ENCODE results near the gene PLA2G4B.

The PLA2G4B gene

GRCh38 chr15:41851167-41851523 lies 12.5 kb downstream of the PLA2G4B start:
- TF ChIP-seq ZNF274 (IDR thresholded peaks at IDR 0.05; ENCODE audit: low read depth, low read length) (no peak), SUZ12 (IDR thresholded peaks at IDR 0.05; ENCODE audit: extremely low read depth, insufficient read depth, insufficient read length) (no peak), YY1 (IDR thresholded peaks at IDR 0.05; ENCODE audit: insufficient read depth, insufficient read length) (no peak)
- no peaks in the 10 kb centered on the region for H3K27me3 ChIP-seq (ENCODE audit: insufficient read depth, insufficient read length)
- peak overlapping the region; percentile 10 for H3K9ac ChIP-seq (ENCODE audit: insufficient read length, low read depth)
- peaks cover 32% of the 10 kb centered on the region for H3K36me3 ChIP-seq (ENCODE audit: insufficient read depth, insufficient read length, low read length)
- peaks cover 26% of the 10 kb centered on the region for H3K4me1 ChIP-seq (ENCODE audit: insufficient read depth, insufficient read length)
- no peak for DNase-seq (ENCODE audit: low read depth, low spot score)
- no peaks in the 10 kb centered on the region for H3K9me3 ChIP-seq (ENCODE audit: insufficient read depth, low read length)
- H3K4me3 ChIP-seq (ENCODE audit: insufficient read length, low read depth), result no peak overlapping the region

- no peak overlapping the region for H3K9ac ChIP-seq (ENCODE audit: insufficient read length, low read depth)
Observed at GRCh38 chr15:41851755-41852370, 13.2 kb downstream of the PLA2G4B start.

DNA sequence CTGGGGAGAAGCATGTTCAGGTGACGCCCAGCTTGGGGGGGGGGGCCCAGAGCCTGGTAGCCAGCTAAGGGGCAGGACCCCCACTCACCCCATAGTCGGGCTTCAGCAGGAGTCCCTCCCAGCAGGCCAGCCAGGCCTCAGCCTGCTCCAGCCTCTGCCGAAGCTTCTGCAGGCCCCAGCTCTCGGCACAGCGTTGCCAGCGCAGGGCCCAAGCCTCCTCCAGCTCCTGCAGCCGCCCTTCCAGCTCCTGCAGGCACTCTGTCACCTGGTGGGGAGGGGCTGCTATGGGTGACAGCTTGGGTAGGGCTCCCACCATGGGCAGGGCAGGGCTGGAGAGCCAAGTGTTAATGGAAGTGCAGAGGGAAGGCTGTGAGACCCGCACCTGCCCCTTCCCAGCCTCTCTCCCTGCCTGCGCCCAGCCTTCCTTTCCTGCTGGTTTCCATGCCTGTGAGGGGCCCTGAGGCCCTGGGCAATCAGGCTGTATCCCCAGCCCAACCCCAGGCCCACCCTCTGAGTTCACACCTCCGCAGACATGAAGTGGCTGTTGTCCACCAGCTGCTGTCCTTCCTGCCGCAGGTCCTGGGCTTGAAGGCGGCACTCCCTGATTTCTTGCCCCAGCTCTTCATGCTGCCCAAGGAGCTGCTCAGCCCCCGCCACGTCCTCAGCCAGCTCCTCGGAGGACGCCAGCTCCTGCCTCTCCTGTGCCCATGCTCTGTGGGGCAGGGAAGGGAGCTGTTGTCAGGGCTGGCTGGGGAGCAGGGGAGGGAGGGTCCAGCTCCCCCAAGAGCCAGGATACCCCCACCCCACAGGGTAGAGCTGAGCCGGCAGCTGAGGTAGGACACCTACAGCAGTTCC lies 14.3 kb downstream of the PLA2G4B start:
- no peaks in the 10 kb centered on the region for H3K9me3 ChIP-seq (ENCODE audit: insufficient read depth, low read length)
- no peak overlapping the region for H3K9ac ChIP-seq (ENCODE audit: insufficient read length, low read depth)
- TF ChIP-seq SUZ12 (IDR thresholded peaks at IDR 0.05; ENCODE audit: extremely low read depth, insufficient read depth, insufficient read length), result no peak
- TF ChIP-seq YY1 (IDR thresholded peaks at IDR 0.05; ENCODE audit: insufficient read depth, insufficient read length), result no peak
- TF ChIP-seq ZNF274 (IDR thresholded peaks at IDR 0.05; ENCODE audit: low read depth, low read length), result no peak
- peaks cover 14% of the 10 kb centered on the region for H3K36me3 ChIP-seq (ENCODE audit: insufficient read depth, insufficient read length, low read length)
- peaks cover 28% of the 10 kb centered on the region for H3K4me1 ChIP-seq (ENCODE audit: insufficient read depth, insufficient read length)
- H3K27me3 ChIP-seq (ENCODE audit: insufficient read depth, insufficient read length), result no peaks in the 10 kb centered on the region
- H3K4me3 ChIP-seq (ENCODE audit: insufficient read length, low read depth), result no peak overlapping the region
- DNase-seq (ENCODE audit: low read depth, low spot score), result no peak

More at GRCh38 chr15:41851755-41852370, 13.2 kb downstream of the PLA2G4B start:
- Histone ChIP-seq H3K4me1 (ENCODE audit: insufficient read depth, insufficient read length) (peaks cover 28% of the 10 kb centered on the region), H3K9me3 (ENCODE audit: insufficient read depth, low read length) (no peaks in the 10 kb centered on the region), H3K4me3 (ENCODE audit: insufficient read length, low read depth) (no peak overlapping the region), H3K27me3 (ENCODE audit: insufficient read depth, insufficient read length) (no peaks in the 10 kb centered on the region), H3K36me3 (ENCODE audit: insufficient read depth, insufficient read length, low read length) (peaks cover 25% of the 10 kb centered on the region)
- no peak for TF ChIP-seq YY1 (IDR thresholded peaks at IDR 0.05; ENCODE audit: insufficient read depth, insufficient read length)
- TF ChIP-seq ZNF274 (IDR thresholded peaks at IDR 0.05; ENCODE audit: low read depth, low read length), result no peak
- TF ChIP-seq SUZ12 (IDR thresholded peaks at IDR 0.05; ENCODE audit: extremely low read depth, insufficient read depth, insufficient read length), result no peak
- DNase-seq (ENCODE audit: low read depth, low spot score), result no peak

DNA sequence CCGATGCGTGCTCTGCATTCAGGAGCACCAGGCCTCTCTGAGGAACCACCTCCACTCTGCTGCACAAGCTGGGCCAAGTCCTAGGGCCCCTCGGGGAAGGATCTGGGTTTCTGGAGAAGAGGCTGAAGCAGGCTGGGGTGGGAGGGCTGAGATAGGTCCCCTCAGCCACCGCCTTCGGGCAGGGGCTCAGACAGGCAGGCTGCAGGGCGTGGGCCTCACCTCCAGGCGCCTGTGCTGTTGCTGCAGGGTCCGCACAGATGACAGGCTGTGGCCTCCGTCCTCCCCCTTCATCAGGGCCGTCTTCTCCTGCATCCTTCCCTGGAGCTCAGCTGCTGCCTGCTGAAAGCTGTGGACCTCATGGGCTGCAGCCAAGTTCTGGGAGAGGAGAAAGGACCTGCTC lies 15.2 kb downstream of the PLA2G4B start:
- TF ChIP-seq YY1 (IDR thresholded peaks at IDR 0.05; ENCODE audit: insufficient read depth, insufficient read length), result no peak
- no peak for TF ChIP-seq SUZ12 (IDR thresholded peaks at IDR 0.05; ENCODE audit: extremely low read depth, insufficient read depth, insufficient read length)
- no peak for TF ChIP-seq ZNF274 (IDR thresholded peaks at IDR 0.05; ENCODE audit: low read depth, low read length)

GRCh38 chr15:41854443-41854842 lies 15.8 kb downstream of the PLA2G4B start:
- DNase-seq (ENCODE audit: low read depth, low spot score), result no peak
- Histone ChIP-seq H3K9ac (ENCODE audit: insufficient read length, low read depth) (no peak overlapping the region), H3K9me3 (ENCODE audit: insufficient read depth, low read length) (no peaks in the 10 kb centered on the region), H3K36me3 (ENCODE audit: insufficient read depth, insufficient read length, low read length) (no peaks in the 10 kb centered on the region), H3K4me1 (ENCODE audit: insufficient read depth, insufficient read length) (peaks cover 26% of the 10 kb centered on the region), H3K4me3 (ENCODE audit: insufficient read length, low read depth) (no peak overlapping the region), H3K27me3 (ENCODE audit: insufficient read depth, insufficient read length) (no peaks in the 10 kb centered on the region)
- TF ChIP-seq ZNF274 (IDR thresholded peaks at IDR 0.05; ENCODE audit: low read depth, low read length) (no peak), SUZ12 (IDR thresholded peaks at IDR 0.05; ENCODE audit: extremely low read depth, insufficient read depth, insufficient read length) (no peak), YY1 (IDR thresholded peaks at IDR 0.05; ENCODE audit: insufficient read depth, insufficient read length) (no peak)

More for the DNA sequence above, 15.2 kb downstream of the PLA2G4B start:
- Histone ChIP-seq H3K27me3 (ENCODE audit: insufficient read depth, insufficient read length) (no peaks in the 10 kb centered on the region), H3K9ac (ENCODE audit: insufficient read length, low read depth) (no peak overlapping the region), H3K4me1 (ENCODE audit: insufficient read depth, insufficient read length) (peaks cover 28% of the 10 kb centered on the region), H3K4me3 (ENCODE audit: insufficient read length, low read depth) (no peak overlapping the region), H3K36me3 (ENCODE audit: insufficient read depth, insufficient read length, low read length) (peaks cover 5% of the 10 kb centered on the region), H3K9me3 (ENCODE audit: insufficient read depth, low read length) (no peaks in the 10 kb centered on the region)
- DNase-seq (ENCODE audit: low read depth, low spot score), result no peak

DNA sequence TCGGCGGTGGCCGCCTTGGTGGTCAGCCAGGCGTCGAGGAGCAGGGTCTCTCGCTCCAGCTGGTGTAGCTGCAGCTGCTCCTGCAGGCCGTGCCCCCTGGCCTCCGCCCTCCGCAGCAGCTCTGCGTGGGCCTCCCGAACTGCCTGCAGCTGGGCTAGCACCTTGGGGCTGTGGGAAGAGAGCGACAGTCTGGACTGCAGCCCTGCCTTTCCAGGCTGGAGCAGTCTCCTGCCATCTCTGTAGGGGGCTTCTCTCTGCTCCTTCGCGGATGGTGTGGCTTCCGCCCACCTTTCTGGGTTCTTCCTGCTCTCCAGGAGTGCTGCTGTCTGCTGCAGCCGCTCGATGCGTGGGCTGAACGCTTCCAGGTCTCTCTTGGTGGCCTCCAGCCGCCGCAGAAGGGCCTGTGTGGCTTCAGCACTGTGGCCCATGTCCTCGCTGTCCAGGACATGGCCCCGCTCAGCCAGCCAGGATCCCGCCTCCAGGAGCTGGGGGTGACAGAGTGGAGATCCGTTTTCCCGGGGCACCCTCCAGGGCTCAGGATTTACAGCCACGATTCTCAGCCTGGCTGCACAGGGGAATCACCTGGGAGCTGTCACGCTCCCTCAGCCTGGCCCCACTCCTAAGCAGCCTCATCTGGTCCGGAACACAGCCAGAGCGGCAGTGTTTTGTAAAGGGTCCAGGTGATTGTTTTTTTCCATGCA lies 16.8 kb downstream of the PLA2G4B start:
- Histone ChIP-seq H3K27me3 (ENCODE audit: insufficient read depth, insufficient read length) (no peaks in the 10 kb centered on the region), H3K4me3 (ENCODE audit: insufficient read length, low read depth) (no peak overlapping the region), H3K9ac (ENCODE audit: insufficient read length, low read depth) (no peak overlapping the region), H3K36me3 (ENCODE audit: insufficient read depth, insufficient read length, low read length) (no peaks in the 10 kb centered on the region), H3K4me1 (ENCODE audit: insufficient read depth, insufficient read length) (peaks cover 25% of the 10 kb centered on the region), H3K9me3 (ENCODE audit: insufficient read depth, low read length) (no peaks in the 10 kb centered on the region)
- DNase-seq (ENCODE audit: low read depth, low spot score), result no peak
- TF ChIP-seq SUZ12 (IDR thresholded peaks at IDR 0.05; ENCODE audit: extremely low read depth, insufficient read depth, insufficient read length) (no peak), YY1 (IDR thresholded peaks at IDR 0.05; ENCODE audit: insufficient read depth, insufficient read length) (no peak), ZNF274 (IDR thresholded peaks at IDR 0.05; ENCODE audit: low read depth, low read length) (no peak)

GRCh38 chr15:41856262-41856661 lies 17.6 kb downstream of the PLA2G4B start:
- Histone ChIP-seq H3K36me3 (ENCODE audit: insufficient read depth, insufficient read length, low read length) (no peaks in the 10 kb centered on the region), H3K4me3 (ENCODE audit: insufficient read length, low read depth) (no peak overlapping the region), H3K4me1 (ENCODE audit: insufficient read depth, insufficient read length) (peaks cover 20% of the 10 kb centered on the region), H3K9me3 (ENCODE audit: insufficient read depth, low read length) (no peaks in the 10 kb centered on the region), H3K27me3 (ENCODE audit: insufficient read depth, insufficient read length) (no peaks in the 10 kb centered on the region), H3K9ac (ENCODE audit: insufficient read length, low read depth) (no peak overlapping the region)
- no peak for DNase-seq (ENCODE audit: low read depth, low spot score)
- TF ChIP-seq SUZ12 (IDR thresholded peaks at IDR 0.05; ENCODE audit: extremely low read depth, insufficient read depth, insufficient read length) (no peak), ZNF274 (IDR thresholded peaks at IDR 0.05; ENCODE audit: low read depth, low read length) (no peak), YY1 (IDR thresholded peaks at IDR 0.05; ENCODE audit: insufficient read depth, insufficient read length) (no peak)
